GM06990 (cell line): ENCODE results near the gene TSPAN33.
A peak's percentile ranks its signal among the peaks of the same experiment; 100 is the strongest.

Experiments
- DNase-seq: peaks from one replicate; pipeline ENCODE4 v3.0.0-alpha.2; 2011; ENCODE audit not compliant: insufficient read length; ENCODE audit errors: extremely low read depth
- H3K27me3 ChIP-seq: replicated peaks from 2 replicates; pipeline ENCODE4 v1.6.0; 2011; ENCODE audit warnings: low read length; ENCODE audit not compliant: control insufficient read depth, insufficient read depth
- H3K36me3 ChIP-seq: 2 replicates; pipeline ENCODE4 v1.5.1; 2011; ENCODE audit warnings: low read length; ENCODE audit not compliant: control insufficient read depth, insufficient read depth
- H3K4me3 ChIP-seq: replicated peaks from 2 replicates; pipeline ENCODE4 v1.5.1; 2011; ENCODE audit warnings: low read depth, mild to moderate bottlenecking, control low read depth, low read length
- TF ChIP-seq, protein P1 (sequence below): IDR thresholded peaks from 2 replicates; pipeline ENCODE4 v1.5.1; 2011; ENCODE audit warnings: low read length, control low read depth, mild to moderate bottlenecking, inconsistent platforms; ENCODE audit not compliant: insufficient read depth, poor library complexity, severe bottlenecking

The TSPAN33 gene

DNA sequence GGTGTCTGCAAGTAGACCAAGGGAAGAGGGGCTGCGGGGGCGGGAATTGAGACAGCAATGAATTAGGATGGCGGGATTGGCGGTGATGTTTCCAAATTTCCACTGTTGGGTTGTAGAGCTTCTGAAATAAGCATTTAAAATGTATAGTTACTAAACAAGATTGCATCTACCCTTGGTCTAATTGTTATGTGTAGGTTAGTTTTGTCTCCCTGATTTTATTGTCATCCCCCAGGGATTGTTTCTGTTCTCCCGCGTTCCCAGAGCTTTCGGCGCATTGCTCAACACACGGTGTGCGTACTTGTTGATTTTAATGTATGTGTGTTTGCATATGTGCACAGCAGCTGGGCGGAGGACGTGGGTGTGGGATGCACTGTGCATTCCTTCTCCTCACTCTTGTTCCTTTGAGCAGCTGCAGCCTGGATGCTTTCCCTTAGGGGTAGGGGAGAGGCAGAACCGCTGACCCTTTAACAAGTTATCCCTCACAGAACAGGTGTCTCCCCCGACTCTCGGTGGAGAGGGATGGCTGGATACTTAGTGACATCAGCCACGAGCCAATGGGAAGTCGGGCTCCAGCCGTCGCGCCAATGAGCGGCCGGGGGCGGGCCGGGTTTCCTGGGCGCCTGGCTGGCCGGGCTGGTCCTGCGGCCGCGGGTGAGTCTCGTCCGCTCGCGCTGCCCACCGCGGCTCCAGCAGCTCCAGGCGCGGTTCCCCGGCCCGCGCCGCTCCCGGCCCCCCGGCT, at the start of gene TSPAN33:
TSPAN33 (plus strand) TSS at position 613 of the 739 bp plus-strand sequence. CDS start 274 bp downstream, outside the sequence.
- Histone ChIP-seq H3K36me3 (peaks cover 6% of the 10 kb centered on the region), H3K27me3 (no peaks in the 10 kb centered on the region), H3K4me3 (peak within 1 kb of the TSS; percentile 75)
- TF ChIP-seq, protein P1, sequence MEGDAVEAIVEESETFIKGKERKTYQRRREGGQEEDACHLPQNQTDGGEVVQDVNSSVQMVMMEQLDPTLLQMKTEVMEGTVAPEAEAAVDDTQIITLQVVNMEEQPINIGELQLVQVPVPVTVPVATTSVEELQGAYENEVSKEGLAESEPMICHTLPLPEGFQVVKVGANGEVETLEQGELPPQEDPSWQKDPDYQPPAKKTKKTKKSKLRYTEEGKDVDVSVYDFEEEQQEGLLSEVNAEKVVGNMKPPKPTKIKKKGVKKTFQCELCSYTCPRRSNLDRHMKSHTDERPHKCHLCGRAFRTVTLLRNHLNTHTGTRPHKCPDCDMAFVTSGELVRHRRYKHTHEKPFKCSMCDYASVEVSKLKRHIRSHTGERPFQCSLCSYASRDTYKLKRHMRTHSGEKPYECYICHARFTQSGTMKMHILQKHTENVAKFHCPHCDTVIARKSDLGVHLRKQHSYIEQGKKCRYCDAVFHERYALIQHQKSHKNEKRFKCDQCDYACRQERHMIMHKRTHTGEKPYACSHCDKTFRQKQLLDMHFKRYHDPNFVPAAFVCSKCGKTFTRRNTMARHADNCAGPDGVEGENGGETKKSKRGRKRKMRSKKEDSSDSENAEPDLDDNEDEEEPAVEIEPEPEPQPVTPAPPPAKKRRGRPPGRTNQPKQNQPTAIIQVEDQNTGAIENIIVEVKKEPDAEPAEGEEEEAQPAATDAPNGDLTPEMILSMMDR = no peak
- peak; percentile 84 for DNase-seq

DNA sequence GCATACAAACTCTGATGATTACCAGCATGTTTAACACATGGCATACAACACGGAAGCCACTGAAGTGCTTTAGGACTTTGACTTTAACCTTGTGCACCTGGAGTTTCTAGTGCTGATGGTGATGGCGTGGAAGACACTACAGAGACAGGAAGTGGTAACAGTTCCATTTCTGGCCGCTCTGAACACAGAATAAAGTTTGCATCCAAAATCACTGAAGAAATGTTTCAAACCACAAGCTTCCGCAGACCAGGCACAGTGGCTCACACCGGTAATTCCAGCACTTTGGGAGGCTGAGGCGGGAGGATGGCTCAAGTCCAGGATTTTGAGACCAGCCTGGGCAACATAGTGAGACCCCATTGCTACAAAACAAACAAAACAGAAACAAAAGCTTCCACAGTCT, 49.2 kb upstream of the TSPAN33 start:
- Histone ChIP-seq H3K27me3 (no peaks in the 10 kb centered on the region), H3K4me3 (no peak overlapping the region), H3K36me3 (no peaks in the 10 kb centered on the region)
- TF ChIP-seq, protein P1 = no peak
- DNase-seq = peak; percentile 68

GRCh38 chr7:129098409-129099084, 46.0 kb upstream of the TSPAN33 start:
- H3K27me3 ChIP-seq = no peaks in the 10 kb centered on the region
- TF ChIP-seq, protein P1 = no peak
- no peak for DNase-seq
- no peak overlapping the region for H3K4me3 ChIP-seq
- H3K36me3 ChIP-seq = no peaks in the 10 kb centered on the region

DNA sequence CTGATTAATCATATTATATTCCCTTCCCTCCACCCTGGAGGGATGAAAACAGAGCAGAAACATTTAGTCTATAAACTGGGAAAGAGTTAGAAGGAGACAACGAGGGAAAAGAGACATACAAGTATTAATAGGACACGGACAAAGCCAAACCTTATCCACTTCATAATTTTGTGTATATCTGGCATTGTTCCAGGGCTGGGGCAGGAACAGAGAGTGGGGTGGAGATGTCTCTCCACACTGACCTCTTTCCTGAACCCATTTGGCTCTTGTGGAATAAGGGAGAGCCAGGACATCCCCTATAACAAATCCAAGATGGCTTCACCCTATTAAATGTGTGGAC, 43.7 kb upstream of the TSPAN33 start:
- Histone ChIP-seq H3K27me3 (no peaks in the 10 kb centered on the region), H3K36me3 (no peaks in the 10 kb centered on the region), H3K4me3 (no peak overlapping the region)
- TF ChIP-seq, protein P1 = no peak
- no peak for DNase-seq

- Histone ChIP-seq H3K27me3 (no peaks in the 10 kb centered on the region), H3K4me3 (no peak overlapping the region), H3K36me3 (no peaks in the 10 kb centered on the region)
- DNase-seq = no peak
- TF ChIP-seq, protein P1 = no peak
Measured at GRCh38 chr7:129101746-129102145, 42.8 kb upstream of the TSPAN33 start.
